ENCODE measurements around the gene PYROXD2.

DNA sequence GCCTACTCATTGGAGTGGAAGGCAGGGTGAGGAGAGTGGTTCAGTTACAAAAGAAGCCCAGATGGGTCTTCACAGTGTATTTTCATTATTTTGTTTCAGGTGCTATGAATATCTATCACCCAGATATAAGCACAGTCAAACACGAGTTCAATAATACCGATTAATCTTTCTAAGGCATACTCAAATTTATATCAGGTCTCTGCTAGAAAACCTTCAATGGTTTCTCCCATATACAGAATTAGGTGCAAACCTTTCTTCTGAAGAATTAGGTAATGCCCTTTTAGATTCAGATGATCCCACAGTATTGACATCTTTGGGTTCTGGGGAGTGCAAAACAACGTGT lies 46.5 kb upstream of the PYROXD2 start:
- no peak for TF ChIP-seq CTCF (IDR thresholded peaks at IDR 0.05)
- no peak for TF ChIP-seq POLR2A (IDR thresholded peaks at IDR 0.05)
